ENCODE measurements around the gene CTNNA3. TPM values are rescaled to one million over a fixed set of nuclear protein-coding genes. Genes with fewer than 3 reads are reported as not detected.

CTNNA3 gene
- total and polyA plus RNA-seq, 4 donors: 0.38 to 8.9 (median 5.2) TPM

DNA sequence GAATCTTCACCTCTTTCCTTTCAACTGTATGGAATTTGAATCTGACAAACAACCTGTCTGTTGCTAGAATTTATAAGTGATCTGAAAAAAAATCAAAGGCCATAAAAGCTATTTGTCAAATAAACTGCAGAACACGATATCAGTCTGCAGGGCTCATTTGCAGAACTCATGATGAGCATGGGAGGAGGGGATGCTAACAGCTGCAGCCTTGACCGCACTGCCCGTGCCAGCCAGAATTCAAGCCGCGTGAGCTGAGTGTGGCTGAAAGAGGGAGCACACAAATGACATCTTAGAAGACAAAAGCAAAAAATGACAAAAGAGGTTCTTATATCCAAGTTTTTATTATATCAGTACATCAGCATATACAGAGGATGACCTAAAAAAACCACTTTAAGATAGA lies 754.5 kb downstream of the CTNNA3 start:
- WGBS, 2 donors: 69 to 72% methylated on average over 5 of the region's 5 CpGs
- Histone ChIP-seq H3K36me3 (ENCODE audit: control insufficient read depth in 1 of 2, insufficient read depth in 2 of 2, low read length in 1 of 2) (no peaks in the 10 kb centered on the region), H3K4me3 (ENCODE audit: low read length in 2 of 2) (no peak overlapping the region)

DNA sequence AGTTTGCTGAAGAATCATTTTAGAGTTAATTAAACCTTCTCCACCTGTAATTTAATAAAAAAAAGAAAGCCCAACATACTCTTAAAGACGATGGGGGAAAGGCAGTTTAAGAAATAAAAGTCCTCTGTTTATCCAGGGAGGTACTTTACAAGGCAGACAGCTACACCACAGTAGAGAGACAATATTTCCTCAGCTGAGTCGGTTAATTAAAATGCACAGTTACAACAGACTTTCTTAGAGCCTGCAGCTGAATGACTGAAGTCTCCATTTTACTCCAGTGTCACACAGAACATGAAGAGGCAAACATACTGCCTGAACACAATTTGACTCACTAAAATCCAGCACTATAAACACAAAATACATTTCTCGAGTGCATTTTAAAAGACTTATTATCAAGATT lies 755.0 kb downstream of the CTNNA3 start:
- 40 to 46% methylated on average over 3 of the region's 3 CpGs for WGBS, 2 donors
- H3K4me3 ChIP-seq (ENCODE audit: low read length in 2 of 2): no peak overlapping the region
- no peak overlapping the region for H3K27ac ChIP-seq (ENCODE audit: low read depth in 1 of 2, low read length in 2 of 2)
- DNase-seq (no peak), ATAC-seq (ENCODE audit: low FRiP score) (no peak)
- no peaks in the 10 kb centered on the region for H3K9me3 ChIP-seq (ENCODE audit: control insufficient read depth, low read length)
- H3K4me1 ChIP-seq (ENCODE audit: control insufficient read depth in 1 of 2, insufficient read depth in 2 of 2, low read length in 2 of 2): no peaks in the 10 kb centered on the region
- no peaks in the 10 kb centered on the region for H3K27me3 ChIP-seq (ENCODE audit: control insufficient read depth in 1 of 2, insufficient read depth in 2 of 2, low read length in 1 of 2)
- intact Hi-C loops (cut with DNase I): no loop called here
- no peaks in the 10 kb centered on the region for H3K36me3 ChIP-seq (ENCODE audit: control insufficient read depth in 1 of 2, insufficient read depth in 2 of 2, low read length in 1 of 2)

More for the DNA sequence above, 754.5 kb downstream of the CTNNA3 start:
- no peaks in the 10 kb centered on the region for H3K27me3 ChIP-seq (ENCODE audit: control insufficient read depth in 1 of 2, insufficient read depth in 2 of 2, low read length in 1 of 2)
- no peaks in the 10 kb centered on the region for H3K9me3 ChIP-seq (ENCODE audit: control insufficient read depth, low read length)
- ATAC-seq (ENCODE audit: low FRiP score) (no peak), DNase-seq (no peak)
- no peak overlapping the region for H3K27ac ChIP-seq (ENCODE audit: low read depth in 1 of 2, low read length in 2 of 2)
- intact Hi-C loops (cut with DNase I): no loop called here
- no peaks in the 10 kb centered on the region for H3K4me1 ChIP-seq (ENCODE audit: control insufficient read depth in 1 of 2, insufficient read depth in 2 of 2, low read length in 2 of 2)

DNA sequence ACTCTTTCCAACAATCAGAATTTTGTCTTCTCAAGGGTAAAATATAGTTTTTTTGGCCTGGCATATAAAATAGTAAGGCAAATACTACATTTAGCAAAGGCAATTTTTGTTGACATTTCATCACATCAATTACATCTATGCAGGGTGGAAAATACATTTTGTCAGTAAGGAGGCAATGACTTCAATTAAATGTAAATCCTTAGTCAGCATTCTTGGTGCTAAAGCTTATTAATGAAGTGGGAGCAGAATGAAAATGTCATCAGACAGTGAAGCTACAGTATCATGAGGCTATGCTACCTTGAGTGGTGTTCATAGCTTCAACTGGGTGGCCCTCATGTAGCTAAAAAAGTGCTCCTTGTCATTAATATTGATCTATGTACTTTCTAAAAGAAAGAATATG lies 761.3 kb downstream of the CTNNA3 start:
- DNase-seq (no peak), ATAC-seq (ENCODE audit: low FRiP score) (no peak)
- Histone ChIP-seq H3K27me3 (ENCODE audit: control insufficient read depth in 1 of 2, insufficient read depth in 2 of 2, low read length in 1 of 2) (peaks cover 0 to 1% of the 10 kb centered on the region in 2 donors), H3K36me3 (ENCODE audit: control insufficient read depth in 1 of 2, insufficient read depth in 2 of 2, low read length in 1 of 2) (no peaks in the 10 kb centered on the region), H3K4me3 (ENCODE audit: low read length in 2 of 2) (no peak overlapping the region), H3K4me1 (ENCODE audit: control insufficient read depth in 1 of 2, insufficient read depth in 2 of 2, low read length in 2 of 2) (no peaks in the 10 kb centered on the region), H3K9me3 (ENCODE audit: control insufficient read depth, low read length) (no peaks in the 10 kb centered on the region), H3K27ac (ENCODE audit: low read depth in 1 of 2, low read length in 2 of 2) (no peak overlapping the region)
- intact Hi-C loops (cut with DNase I): no loop called here

DNA sequence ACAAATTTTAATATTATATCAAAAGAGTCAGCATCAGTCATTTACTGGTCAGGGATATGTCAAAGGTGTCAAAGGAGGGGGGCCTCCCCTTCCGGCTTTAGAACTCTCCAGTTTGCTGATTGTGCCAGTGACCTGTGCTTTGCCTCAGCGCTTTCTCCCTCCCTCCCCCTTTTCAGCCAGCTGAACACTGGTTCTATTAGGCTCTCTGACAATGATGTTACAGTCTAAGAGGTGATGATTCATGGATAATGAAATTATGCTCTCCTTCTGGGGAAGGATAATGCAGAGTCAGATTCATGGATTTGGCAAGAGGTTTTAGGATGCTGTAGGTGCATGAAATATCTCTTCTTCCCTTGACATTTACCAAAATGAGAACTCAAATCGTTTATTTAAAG lies 764.0 kb downstream of the CTNNA3 start:
- ATAC-seq (ENCODE audit: low FRiP score): no peak

DNA sequence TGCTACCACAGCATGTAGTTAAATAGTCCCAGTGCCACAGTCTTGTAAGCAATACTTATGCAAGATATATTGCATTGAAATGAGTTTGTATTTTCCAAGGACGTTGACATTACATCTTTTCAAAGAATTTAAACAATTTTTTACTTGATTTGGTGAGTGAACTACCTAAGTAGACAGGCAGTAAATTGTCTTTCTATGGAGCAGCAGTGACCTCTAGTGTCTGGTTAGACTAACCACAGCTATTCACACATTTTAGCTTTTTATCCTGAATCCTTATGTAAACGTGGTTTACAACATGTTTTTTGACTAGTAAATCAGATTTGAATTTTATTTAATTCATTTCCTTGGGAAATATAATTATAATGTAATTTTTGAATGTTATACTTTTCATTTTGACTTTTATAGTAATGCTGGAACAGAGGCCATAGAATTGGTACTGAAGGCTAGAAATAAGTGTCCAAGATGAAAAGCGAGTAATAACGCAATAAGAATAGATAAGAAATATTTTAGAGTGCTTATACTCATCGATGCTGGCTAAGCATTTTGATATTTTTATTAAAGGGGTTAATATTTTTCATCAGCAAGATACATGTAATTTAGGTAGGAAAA lies 764.6 kb downstream of the CTNNA3 start:
- H3K27ac ChIP-seq (ENCODE audit: low read depth in 1 of 2, low read length in 2 of 2): no peak overlapping the region
- ATAC-seq (ENCODE audit: low FRiP score) (no peak), DNase-seq (no peak)
- WGBS, 2 donors: 28 to 32% methylated on average over 5 of the region's 5 CpGs
- H3K4me1 ChIP-seq (ENCODE audit: control insufficient read depth in 1 of 2, insufficient read depth in 2 of 2, low read length in 2 of 2): no peaks in the 10 kb centered on the region
- no peaks in the 10 kb centered on the region for H3K36me3 ChIP-seq (ENCODE audit: control insufficient read depth in 1 of 2, insufficient read depth in 2 of 2, low read length in 1 of 2)
- H3K9me3 ChIP-seq (ENCODE audit: control insufficient read depth, low read length): no peaks in the 10 kb centered on the region
- peaks cover 0 to 1% of the 10 kb centered on the region in 2 donors for H3K27me3 ChIP-seq (ENCODE audit: control insufficient read depth in 1 of 2, insufficient read depth in 2 of 2, low read length in 1 of 2)
- intact Hi-C loops (cut with DNase I): no loop called here
- H3K4me3 ChIP-seq (ENCODE audit: low read length in 2 of 2): no peak overlapping the region

More for the DNA sequence above, 764.0 kb downstream of the CTNNA3 start:
- Histone ChIP-seq H3K27me3 (ENCODE audit: control insufficient read depth in 1 of 2, insufficient read depth in 2 of 2, low read length in 1 of 2) (peaks cover 0 to 1% of the 10 kb centered on the region in 2 donors), H3K27ac (ENCODE audit: low read depth in 1 of 2, low read length in 2 of 2) (no peak overlapping the region), H3K9me3 (ENCODE audit: control insufficient read depth, low read length) (no peaks in the 10 kb centered on the region), H3K4me1 (ENCODE audit: control insufficient read depth in 1 of 2, insufficient read depth in 2 of 2, low read length in 2 of 2) (no peaks in the 10 kb centered on the region), H3K4me3 (ENCODE audit: low read length in 2 of 2) (no peak overlapping the region), H3K36me3 (ENCODE audit: control insufficient read depth in 1 of 2, insufficient read depth in 2 of 2, low read length in 1 of 2) (no peaks in the 10 kb centered on the region)
- intact Hi-C loops (cut with DNase I): no loop called here
- no peak for DNase-seq
- WGBS, 2 donors: 53 to 56% methylated on average over 3 of the region's 3 CpGs

DNA sequence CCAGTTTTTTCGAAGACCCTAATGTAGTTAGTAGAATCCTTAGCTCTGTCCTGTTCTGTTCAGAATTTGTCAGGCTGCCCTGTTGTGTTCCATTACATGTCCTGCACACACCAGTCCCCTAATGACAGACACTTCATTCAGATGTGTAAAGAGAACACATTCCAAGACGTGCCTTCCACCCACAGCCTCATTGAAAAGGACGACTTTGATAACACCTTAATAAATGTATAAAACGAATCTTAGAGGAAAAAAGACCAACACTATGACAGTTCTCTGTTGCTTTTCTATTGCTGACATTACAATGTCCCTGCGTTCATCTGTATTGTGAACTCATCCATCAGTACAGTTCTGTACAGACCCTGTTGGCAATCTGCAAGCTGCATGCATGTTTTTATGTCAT lies 766.6 kb downstream of the CTNNA3 start:
- intact Hi-C loops (cut with DNase I): no loop called here
- 65% methylated on average over 5 of the region's 5 CpGs for WGBS, 2 donors
- Histone ChIP-seq H3K27me3 (ENCODE audit: control insufficient read depth in 1 of 2, insufficient read depth in 2 of 2, low read length in 1 of 2) (no peaks in the 10 kb centered on the region), H3K36me3 (ENCODE audit: control insufficient read depth in 1 of 2, insufficient read depth in 2 of 2, low read length in 1 of 2) (no peaks in the 10 kb centered on the region), H3K9me3 (ENCODE audit: control insufficient read depth, low read length) (no peaks in the 10 kb centered on the region), H3K4me1 (ENCODE audit: control insufficient read depth in 1 of 2, insufficient read depth in 2 of 2, low read length in 2 of 2) (no peaks in the 10 kb centered on the region), H3K4me3 (ENCODE audit: low read length in 2 of 2) (no peak overlapping the region), H3K27ac (ENCODE audit: low read depth in 1 of 2, low read length in 2 of 2) (no peak overlapping the region)
- no peak for ATAC-seq (ENCODE audit: low FRiP score)
- DNase-seq: no peak

DNA sequence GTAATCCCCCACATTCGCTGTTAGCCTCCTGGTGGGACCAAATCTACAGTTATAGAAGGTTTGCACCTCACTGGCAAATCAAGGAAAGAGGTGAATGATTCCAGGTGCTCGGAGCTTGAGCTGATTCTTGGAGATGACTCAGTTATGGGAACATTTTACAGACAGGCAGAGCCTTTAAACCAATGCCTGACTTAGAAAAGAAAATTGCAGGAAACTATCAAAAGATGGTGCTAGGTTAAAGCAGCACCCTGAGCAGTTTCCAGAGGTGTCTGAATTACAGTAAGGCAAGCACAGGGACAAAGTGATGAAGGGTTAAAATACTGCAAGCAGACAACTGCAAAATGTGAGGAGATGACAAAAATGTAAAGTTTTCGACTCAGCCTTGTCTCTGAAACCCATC lies 767.2 kb downstream of the CTNNA3 start:
- H3K27ac ChIP-seq (ENCODE audit: low read depth in 1 of 2, low read length in 2 of 2): no peak overlapping the region
- DNase-seq: no peak
- no peaks in the 10 kb centered on the region for H3K4me1 ChIP-seq (ENCODE audit: control insufficient read depth in 1 of 2, insufficient read depth in 2 of 2, low read length in 2 of 2)
- no peak for ATAC-seq (ENCODE audit: low FRiP score)
- H3K36me3 ChIP-seq (ENCODE audit: control insufficient read depth in 1 of 2, insufficient read depth in 2 of 2, low read length in 1 of 2): no peaks in the 10 kb centered on the region
- H3K4me3 ChIP-seq (ENCODE audit: low read length in 2 of 2): no peak overlapping the region
- H3K27me3 ChIP-seq (ENCODE audit: control insufficient read depth in 1 of 2, insufficient read depth in 2 of 2, low read length in 1 of 2): no peaks in the 10 kb centered on the region
- no peaks in the 10 kb centered on the region for H3K9me3 ChIP-seq (ENCODE audit: control insufficient read depth, low read length)
- WGBS, 2 donors: 43 to 50% methylated on average over 3 of the region's 3 CpGs
- intact Hi-C loops (cut with DNase I): no loop called here

DNA sequence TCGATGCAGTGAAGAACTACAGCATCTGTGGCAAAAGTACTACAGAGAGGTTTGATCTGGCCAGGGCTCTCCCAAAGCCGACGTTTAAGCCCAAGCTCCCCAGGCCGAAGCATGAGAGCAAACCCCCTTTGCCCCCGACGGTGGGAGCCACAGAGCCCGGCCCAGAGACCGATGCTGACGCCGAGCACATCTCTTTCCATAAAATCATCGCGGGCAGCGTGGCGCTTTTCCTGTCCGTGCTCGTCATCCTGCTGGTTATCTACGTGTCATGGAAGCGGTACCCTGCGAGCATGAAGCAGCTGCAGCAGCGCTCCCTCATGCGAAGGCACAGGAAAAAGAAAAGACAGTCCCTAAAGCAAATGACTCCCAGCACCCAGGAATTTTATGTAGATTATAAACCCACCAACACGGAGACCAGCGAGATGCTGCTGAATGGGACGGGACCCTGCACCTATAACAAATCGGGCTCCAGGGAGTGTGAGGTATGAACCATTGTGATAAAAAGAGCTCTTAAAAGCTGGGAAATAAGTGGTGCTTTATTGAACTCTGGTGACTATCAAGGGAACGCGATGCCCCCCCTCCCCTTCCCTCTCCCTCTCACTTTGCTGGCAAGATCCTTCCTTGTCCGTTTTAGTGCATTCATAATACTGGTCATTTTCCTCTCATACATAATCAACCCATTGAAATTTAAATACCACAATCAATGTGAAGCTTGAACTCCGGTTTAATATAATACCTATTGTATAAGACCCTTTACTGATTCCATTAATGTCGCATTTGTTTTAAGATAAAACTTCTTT lies 767.8 kb downstream of the CTNNA3 start:
- DNase-seq (peak in 1 of 2 donors; percentile 68), ATAC-seq (ENCODE audit: low FRiP score) (peak; percentile 37)
- Histone ChIP-seq H3K36me3 (ENCODE audit: control insufficient read depth in 1 of 2, insufficient read depth in 2 of 2, low read length in 1 of 2) (no peaks in the 10 kb centered on the region), H3K4me3 (ENCODE audit: low read length in 2 of 2) (no peak overlapping the region), H3K27me3 (ENCODE audit: control insufficient read depth in 1 of 2, insufficient read depth in 2 of 2, low read length in 1 of 2) (no peaks in the 10 kb centered on the region), H3K4me1 (ENCODE audit: control insufficient read depth in 1 of 2, insufficient read depth in 2 of 2, low read length in 2 of 2) (no peaks in the 10 kb centered on the region), H3K27ac (ENCODE audit: low read depth in 1 of 2, low read length in 2 of 2) (no peak overlapping the region), H3K9me3 (ENCODE audit: control insufficient read depth, low read length) (no peaks in the 10 kb centered on the region)
- 7 to 8% methylated on average over 30 of the region's 30 CpGs for WGBS, 2 donors
- intact Hi-C loops (cut with DNase I): no loop called here
